ENCODE results near the gene MRLN.
A peak's percentile ranks its signal among the peaks of the same experiment; 100 is the strongest.

The MRLN gene

DNA sequence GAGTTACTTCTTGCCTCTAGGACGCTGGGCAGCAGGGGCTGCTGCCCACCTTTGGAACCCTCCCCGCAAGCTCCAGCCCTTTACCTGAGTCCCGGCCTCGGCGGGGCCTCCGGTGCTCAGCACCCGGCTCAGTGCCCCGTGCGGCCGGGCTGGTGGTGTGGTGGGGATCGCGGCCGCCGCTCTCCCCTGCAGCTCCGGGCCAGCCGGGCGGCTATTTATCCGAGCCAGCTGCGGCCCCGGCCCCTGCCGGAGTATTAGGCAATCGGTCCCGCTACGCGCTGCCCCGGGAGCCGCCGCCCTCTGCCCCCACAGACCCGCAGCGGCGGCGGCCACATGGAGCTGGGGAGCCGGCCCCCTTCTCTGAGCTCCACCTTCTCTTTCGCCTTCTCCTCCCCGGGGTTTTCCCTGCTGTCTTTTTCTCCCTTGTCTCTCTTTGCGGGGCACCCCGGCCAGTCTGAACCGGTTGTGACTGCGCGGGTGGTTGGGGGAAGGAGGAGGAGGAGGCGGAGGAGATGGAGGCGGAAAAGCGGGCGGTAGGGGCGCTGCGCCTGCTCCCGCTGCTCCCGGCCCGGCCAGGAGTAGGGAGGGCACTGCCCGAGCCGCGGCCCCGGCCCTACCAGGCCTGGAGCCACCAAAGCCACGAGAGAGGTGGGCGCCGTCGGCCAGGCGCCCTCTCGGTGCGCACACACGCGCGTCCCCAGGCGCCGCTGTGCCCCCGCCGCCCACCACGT lies 43.7 kb downstream of the MRLN start, which contains the start of gene SLC16A9:
TSS of gene SLC16A9 (minus strand) at position 456 of the 731 bp plus-strand sequence. CDS start 25,559 bp downstream, outside the sequence.
- Histone ChIP-seq H3K27me3 (ENCODE audit: insufficient read depth, poor library complexity, severe bottlenecking) (peaks cover 3% of the 10 kb centered on the region), H3K27ac (replicated peaks) (peak within 1 kb of the TSS; percentile 62), H3K4me3 (replicated peaks; ENCODE audit: insufficient read depth, low read length) (peak within 1 kb of the TSS; percentile 47)
- TF ChIP-seq GABPA (IDR thresholded peaks at IDR 0.05; ENCODE audit: low read depth) (no peak), REST (IDR thresholded peaks at IDR 0.05; ENCODE audit: insufficient replicate concordance, low read depth) (no peak), POLR2AphosphoS5 (IDR thresholded peaks at IDR 0.05; ENCODE audit: low read depth) (no peak), SPI1 (IDR thresholded peaks at IDR 0.05; ENCODE audit: borderline replicate concordance, low read depth) (no peak)
- TF ChIP-seq, protein P1, sequence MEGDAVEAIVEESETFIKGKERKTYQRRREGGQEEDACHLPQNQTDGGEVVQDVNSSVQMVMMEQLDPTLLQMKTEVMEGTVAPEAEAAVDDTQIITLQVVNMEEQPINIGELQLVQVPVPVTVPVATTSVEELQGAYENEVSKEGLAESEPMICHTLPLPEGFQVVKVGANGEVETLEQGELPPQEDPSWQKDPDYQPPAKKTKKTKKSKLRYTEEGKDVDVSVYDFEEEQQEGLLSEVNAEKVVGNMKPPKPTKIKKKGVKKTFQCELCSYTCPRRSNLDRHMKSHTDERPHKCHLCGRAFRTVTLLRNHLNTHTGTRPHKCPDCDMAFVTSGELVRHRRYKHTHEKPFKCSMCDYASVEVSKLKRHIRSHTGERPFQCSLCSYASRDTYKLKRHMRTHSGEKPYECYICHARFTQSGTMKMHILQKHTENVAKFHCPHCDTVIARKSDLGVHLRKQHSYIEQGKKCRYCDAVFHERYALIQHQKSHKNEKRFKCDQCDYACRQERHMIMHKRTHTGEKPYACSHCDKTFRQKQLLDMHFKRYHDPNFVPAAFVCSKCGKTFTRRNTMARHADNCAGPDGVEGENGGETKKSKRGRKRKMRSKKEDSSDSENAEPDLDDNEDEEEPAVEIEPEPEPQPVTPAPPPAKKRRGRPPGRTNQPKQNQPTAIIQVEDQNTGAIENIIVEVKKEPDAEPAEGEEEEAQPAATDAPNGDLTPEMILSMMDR (IDR thresholded peaks at IDR 0.05; ENCODE audit: insufficient read depth, low read length), result no peak
- DNase-seq (ENCODE audit: low read depth in 1 of 2, low spot score in 1 of 2), result peak; percentile 8 to 76

- Histone ChIP-seq H3K4me3 (replicated peaks; ENCODE audit: insufficient read depth, low read length) (peak overlapping the region; percentile 47), H3K27me3 (ENCODE audit: insufficient read depth, poor library complexity, severe bottlenecking) (peaks cover 3% of the 10 kb centered on the region), H3K27ac (replicated peaks) (peak overlapping the region; percentile 62)
- peak in 1 of 2 experiments; percentile 5 for DNase-seq (ENCODE audit: low read depth in 1 of 2, low spot score in 1 of 2)
- TF ChIP-seq, protein P1 (IDR thresholded peaks at IDR 0.05; ENCODE audit: insufficient read depth, low read length), result no peak
- TF ChIP-seq GABPA (IDR thresholded peaks at IDR 0.05; ENCODE audit: low read depth) (no peak), SPI1 (IDR thresholded peaks at IDR 0.05; ENCODE audit: borderline replicate concordance, low read depth) (no peak), POLR2AphosphoS5 (IDR thresholded peaks at IDR 0.05; ENCODE audit: low read depth) (no peak), REST (IDR thresholded peaks at IDR 0.05; ENCODE audit: insufficient replicate concordance, low read depth) (no peak)
Measured at GRCh38 chr10:59708816-59709394, 44.4 kb downstream of the MRLN start.

- TF ChIP-seq REST (IDR thresholded peaks at IDR 0.05; ENCODE audit: insufficient replicate concordance, low read depth) (no peak), GABPA (IDR thresholded peaks at IDR 0.05; ENCODE audit: low read depth) (no peak), SPI1 (IDR thresholded peaks at IDR 0.05; ENCODE audit: borderline replicate concordance, low read depth) (peak; percentile 78), POLR2AphosphoS5 (IDR thresholded peaks at IDR 0.05; ENCODE audit: low read depth) (no peak)
- TF ChIP-seq, protein P1 (IDR thresholded peaks at IDR 0.05; ENCODE audit: insufficient read depth, low read length), result no peak
- no peak overlapping the region for H3K27ac ChIP-seq (replicated peaks)
- DNase-seq (ENCODE audit: low read depth in 1 of 2, low spot score in 1 of 2), result peak in 1 of 2 experiments; percentile 49
- H3K4me3 ChIP-seq (replicated peaks; ENCODE audit: insufficient read depth, low read length), result no peak overlapping the region
- peaks cover 3% of the 10 kb centered on the region for H3K27me3 ChIP-seq (ENCODE audit: insufficient read depth, poor library complexity, severe bottlenecking)
Measured at GRCh38 chr10:59706851-59707797, 46.1 kb downstream of the MRLN start.
